HG02943 (cell line): Measurements from ENCODE around the gene SLC30A3.

Experiments
- ATAC-seq: cut with Tn5 transposase; IDR thresholded peaks from one replicate; pipeline ENCODE4 v1.9.1; 2021; ENCODE audit warnings: mild to moderate bottlenecking, low read depth, moderate library complexity; ENCODE audit not compliant: unreplicated experiment

The SLC30A3 gene

GRCh38 chr2:27261926-27262298 lies 935 bp downstream of the SLC30A3 start:
- no peak for ATAC-seq

GRCh38 chr2:27261241-27261925 lies 1.5 kb downstream of the SLC30A3 start:
- no peak for ATAC-seq

- ATAC-seq = no peak
These were observed 4.8 kb downstream of the SLC30A3 start for GRCh38 chr2:27258051-27258450.

- ATAC-seq = no peak
These were observed 5.9 kb downstream of the SLC30A3 start for GRCh38 chr2:27256855-27257454.

GRCh38 chr2:27255660-27256059 lies 7.2 kb downstream of the SLC30A3 start:
- ATAC-seq = no peak

GRCh38 chr2:27255187-27255586 lies 7.7 kb downstream of the SLC30A3 start:
- ATAC-seq = no peak

- ATAC-seq = no peak
These were observed 11.1 kb downstream of the SLC30A3 start for GRCh38 chr2:27251766-27252165.

- ATAC-seq = no peak
These were observed 12.0 kb downstream of the SLC30A3 start for GRCh38 chr2:27250652-27251379.

- no peak for ATAC-seq
These were observed 12.8 kb downstream of the SLC30A3 start for GRCh38 chr2:27249891-27250651.

GRCh38 chr2:27249159-27249890 lies 13.5 kb downstream of the SLC30A3 start:
- no peak for ATAC-seq

- ATAC-seq = no peak
These were observed 15.0 kb downstream of the SLC30A3 start for GRCh38 chr2:27247893-27248292.

GRCh38 chr2:27245626-27246025 lies 17.2 kb downstream of the SLC30A3 start:
- no peak for ATAC-seq

GRCh38 chr2:27245116-27245515 lies 17.7 kb downstream of the SLC30A3 start:
- ATAC-seq = no peak

- no peak for ATAC-seq
These were observed 19.3 kb downstream of the SLC30A3 start for GRCh38 chr2:27243391-27244130.

GRCh38 chr2:27242614-27242951 lies 20.3 kb downstream of the SLC30A3 start:
- no peak for ATAC-seq

- no peak for ATAC-seq
These were observed 20.9 kb downstream of the SLC30A3 start for GRCh38 chr2:27241761-27242613.

GRCh38 chr2:27240406-27240805 lies 22.4 kb downstream of the SLC30A3 start:
- no peak for ATAC-seq

- no peak for ATAC-seq
These were observed 23.9 kb downstream of the SLC30A3 start for GRCh38 chr2:27238976-27239375.
